Measurements from ENCODE around the gene AMOTL1.

- no peak for TF ChIP-seq CTCF (IDR thresholded peaks at IDR 0.05; ENCODE audit: low read depth, low read length, poor library complexity, severe bottlenecking)
- TF ChIP-seq EZH2phosphoT487 (IDR thresholded peaks at IDR 0.05; ENCODE audit: borderline replicate concordance, low read length), result no peak
Observed at GRCh38 chr11:94719876-94720275, 48.3 kb upstream of the AMOTL1 start.

Data from DOHH2 (cell line).